ENCODE measurements around the gene CLDN6.
"Not testable (repeated sequence)": the region's sequence is repeated elsewhere in the genome, so short reads cannot be mapped to it uniquely, and the experiment has no call there.

CLDN6 gene

DNA sequence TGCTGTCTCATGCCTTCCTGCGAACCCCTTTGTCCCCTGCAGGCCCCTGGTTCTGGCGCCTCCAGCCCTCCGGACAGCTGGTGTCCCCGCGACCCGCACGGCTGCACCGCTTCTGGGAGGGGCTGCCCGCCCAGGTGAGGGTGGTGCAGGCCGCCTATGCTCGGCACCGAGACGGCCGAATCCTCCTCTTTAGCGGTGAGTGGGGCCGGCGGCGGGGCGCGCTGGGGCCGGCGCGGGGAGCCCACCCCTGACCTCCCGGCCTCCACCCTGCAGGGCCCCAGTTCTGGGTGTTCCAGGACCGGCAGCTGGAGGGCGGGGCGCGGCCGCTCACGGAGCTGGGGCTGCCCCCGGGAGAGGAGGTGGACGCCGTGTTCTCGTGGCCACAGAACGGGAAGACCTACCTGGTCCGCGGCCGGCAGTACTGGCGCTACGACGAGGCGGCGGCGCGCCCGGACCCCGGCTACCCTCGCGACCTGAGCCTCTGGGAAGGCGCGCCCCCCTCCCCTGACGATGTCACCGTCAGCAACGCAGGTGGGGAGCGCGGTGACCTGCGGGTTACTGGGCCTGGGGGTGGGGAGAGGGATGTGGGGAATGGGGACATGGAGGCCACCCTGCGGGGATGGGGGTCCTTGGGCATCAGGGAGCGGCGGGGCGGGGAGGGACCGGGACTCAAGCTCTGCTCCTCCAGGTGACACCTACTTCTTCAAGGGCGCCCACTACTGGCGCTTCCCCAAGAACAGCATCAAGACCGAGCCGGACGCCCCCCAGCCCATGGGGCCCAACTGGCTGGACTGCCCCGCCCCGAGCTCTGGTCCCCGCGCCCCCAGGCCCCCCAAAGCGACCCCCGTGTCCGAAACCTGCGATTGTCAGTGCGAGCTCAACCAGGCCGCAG is 40.4 kb upstream of the CLDN6 start:
- no peaks in the 10 kb centered on the region for H3K9me3 ChIP-seq (replicated peaks; ENCODE audit: low read length)
- H3K4me3 ChIP-seq (ENCODE audit: low read length) = peak overlapping the region; percentile 90
- H3K36me3 ChIP-seq (ENCODE audit: insufficient read depth, low read length) = no peaks in the 10 kb centered on the region
- H3K27me3 ChIP-seq (ENCODE audit: control insufficient read depth, insufficient read depth, low read length) = peaks cover 4% of the 10 kb centered on the region
- H3K4me1 ChIP-seq (ENCODE audit: control insufficient read depth, insufficient read depth, low read length) = peaks cover 18% of the 10 kb centered on the region
- H3K9ac ChIP-seq (ENCODE audit: low read depth, low read length) = peak overlapping the region; percentile 95
- H3K4me2 ChIP-seq (ENCODE audit: low read length) = peak overlapping the region; percentile 99

DNA sequence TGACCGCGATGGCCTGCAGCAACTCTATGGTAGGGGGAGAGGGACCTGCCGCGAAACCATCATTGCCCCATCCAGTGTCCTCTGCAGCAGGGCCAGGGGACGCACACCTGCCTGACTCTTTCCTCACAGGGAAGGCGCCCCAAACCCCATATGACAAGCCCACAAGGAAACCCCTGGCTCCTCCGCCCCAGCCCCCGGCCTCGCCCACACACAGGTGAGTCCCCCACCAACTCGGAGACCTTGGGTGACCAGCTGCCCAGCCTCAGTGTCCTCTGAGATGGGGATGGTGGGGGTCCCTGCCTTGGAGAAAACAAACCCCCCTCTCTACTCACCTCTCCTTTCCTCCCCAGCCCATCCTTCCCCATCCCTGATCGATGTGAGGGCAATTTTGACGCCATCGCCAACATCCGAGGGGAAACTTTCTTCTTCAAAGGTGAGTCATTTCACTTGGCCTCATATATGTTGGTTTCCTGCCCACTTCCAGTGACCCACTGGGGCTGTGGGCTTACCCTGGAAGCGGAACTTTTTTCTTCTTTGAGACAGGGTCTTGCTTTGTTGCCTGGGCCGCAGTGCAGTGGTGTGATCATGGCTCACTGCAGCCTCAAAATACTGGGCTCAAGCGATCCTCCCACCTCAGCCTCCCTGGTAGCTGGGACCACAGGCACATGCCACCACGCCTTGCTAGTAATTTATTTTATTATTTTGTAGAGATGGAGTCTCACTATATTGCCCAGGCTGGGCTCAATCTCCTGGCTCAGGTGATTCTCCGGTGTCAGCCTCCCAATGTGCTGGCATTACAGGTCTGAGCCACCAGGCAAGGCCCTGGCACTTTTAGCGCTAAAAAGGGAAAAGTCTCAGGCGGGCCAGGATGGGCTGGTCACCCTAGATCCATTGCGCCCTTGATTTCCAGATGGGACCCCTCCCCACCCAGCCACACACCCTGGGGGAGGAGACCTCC is 39.5 kb upstream of the CLDN6 start:
- Histone ChIP-seq H3K9me3 (replicated peaks; ENCODE audit: low read length) (no peaks in the 10 kb centered on the region), H3K4me1 (ENCODE audit: control insufficient read depth, insufficient read depth, low read length) (peaks cover 18% of the 10 kb centered on the region), H3K4me2 (ENCODE audit: low read length) (peak overlapping the region; percentile 99), H3K36me3 (ENCODE audit: insufficient read depth, low read length) (no peaks in the 10 kb centered on the region), H3K27me3 (ENCODE audit: control insufficient read depth, insufficient read depth, low read length) (peaks cover 4% of the 10 kb centered on the region), H3K4me3 (ENCODE audit: low read length) (peak overlapping the region; percentile 90), H3K9ac (ENCODE audit: low read depth, low read length) (peak overlapping the region; percentile 95)

DNA sequence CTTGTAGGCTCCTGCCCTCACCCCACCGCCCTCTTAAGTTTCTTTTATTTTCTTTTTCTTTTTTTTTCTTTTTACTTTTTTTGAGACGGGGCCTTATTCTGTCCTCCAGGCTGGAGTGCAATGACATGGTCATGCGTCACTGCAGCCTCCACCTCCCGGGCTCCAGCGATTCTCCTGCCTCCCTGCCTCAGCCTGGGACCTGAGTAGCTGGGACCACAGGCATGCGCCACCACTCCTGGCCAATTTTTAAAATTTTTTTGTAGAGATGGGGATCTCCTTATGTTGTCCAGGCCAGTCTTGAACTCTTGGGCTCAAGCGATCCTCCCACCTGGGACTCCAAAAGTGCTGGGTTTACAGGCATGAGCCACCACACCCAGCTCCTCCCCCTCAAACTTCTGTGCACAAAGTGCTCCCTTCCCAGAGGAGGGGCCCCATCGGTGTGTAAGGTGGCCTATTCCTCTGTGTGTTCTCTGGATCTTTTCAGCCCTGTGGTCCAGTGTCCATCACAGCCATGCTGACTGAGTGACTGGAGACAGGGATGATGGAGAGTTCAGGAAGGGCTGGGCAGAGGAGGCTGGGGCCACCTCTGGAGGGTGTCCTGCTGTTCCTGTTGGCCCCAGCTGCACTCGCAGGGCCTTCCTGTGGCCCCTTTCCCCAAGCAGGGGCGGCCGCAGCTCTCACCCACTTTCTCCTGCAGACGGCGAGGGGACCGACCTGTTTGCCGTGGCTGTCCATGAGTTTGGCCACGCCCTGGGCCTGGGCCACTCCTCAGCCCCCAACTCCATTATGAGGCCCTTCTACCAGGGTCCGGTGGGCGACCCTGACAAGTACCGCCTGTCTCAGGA is 38.6 kb upstream of the CLDN6 start:
- Histone ChIP-seq H3K4me1 (ENCODE audit: control insufficient read depth, insufficient read depth, low read length) (peaks cover 18% of the 10 kb centered on the region), H3K4me2 (ENCODE audit: low read length) (no peak overlapping the region), H3K9me3 (replicated peaks; ENCODE audit: low read length) (no peaks in the 10 kb centered on the region), H3K36me3 (ENCODE audit: insufficient read depth, low read length) (no peaks in the 10 kb centered on the region), H3K27me3 (ENCODE audit: control insufficient read depth, insufficient read depth, low read length) (peaks cover 4% of the 10 kb centered on the region), H3K4me3 (ENCODE audit: low read length) (no peak overlapping the region), H3K9ac (ENCODE audit: low read depth, low read length) (no peak overlapping the region)

DNA sequence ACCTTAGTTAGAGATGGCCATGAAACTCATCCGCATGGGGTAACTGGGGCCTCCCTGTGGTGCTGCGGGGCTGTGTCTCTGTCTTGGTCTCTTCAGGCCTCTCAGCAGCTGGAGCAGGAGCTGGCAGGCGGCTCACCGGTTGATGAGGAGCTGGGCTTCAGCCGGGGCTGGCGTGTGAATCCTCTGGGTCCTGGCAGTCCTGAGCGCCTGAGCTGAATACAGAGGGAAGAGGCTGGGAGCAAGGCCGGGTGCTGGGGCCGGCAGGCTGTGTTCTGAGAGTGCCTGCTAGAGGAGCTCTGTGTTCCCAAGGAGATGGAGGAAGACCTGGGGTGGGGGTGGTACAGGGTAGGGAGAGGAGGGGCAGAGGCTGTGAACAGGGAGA is 37.7 kb upstream of the CLDN6 start:
- H3K4me2 ChIP-seq (ENCODE audit: low read length); H3K36me3 ChIP-seq (ENCODE audit: insufficient read depth, low read length); H3K9me3 ChIP-seq (replicated peaks; ENCODE audit: low read length); H3K27me3 ChIP-seq (ENCODE audit: control insufficient read depth, insufficient read depth, low read length); H3K4me3 ChIP-seq (ENCODE audit: low read length); H3K9ac ChIP-seq (ENCODE audit: low read depth, low read length): not testable (repeated sequence)
- peaks cover 18% of the 10 kb centered on the region for H3K4me1 ChIP-seq (ENCODE audit: control insufficient read depth, insufficient read depth, low read length)

DNA sequence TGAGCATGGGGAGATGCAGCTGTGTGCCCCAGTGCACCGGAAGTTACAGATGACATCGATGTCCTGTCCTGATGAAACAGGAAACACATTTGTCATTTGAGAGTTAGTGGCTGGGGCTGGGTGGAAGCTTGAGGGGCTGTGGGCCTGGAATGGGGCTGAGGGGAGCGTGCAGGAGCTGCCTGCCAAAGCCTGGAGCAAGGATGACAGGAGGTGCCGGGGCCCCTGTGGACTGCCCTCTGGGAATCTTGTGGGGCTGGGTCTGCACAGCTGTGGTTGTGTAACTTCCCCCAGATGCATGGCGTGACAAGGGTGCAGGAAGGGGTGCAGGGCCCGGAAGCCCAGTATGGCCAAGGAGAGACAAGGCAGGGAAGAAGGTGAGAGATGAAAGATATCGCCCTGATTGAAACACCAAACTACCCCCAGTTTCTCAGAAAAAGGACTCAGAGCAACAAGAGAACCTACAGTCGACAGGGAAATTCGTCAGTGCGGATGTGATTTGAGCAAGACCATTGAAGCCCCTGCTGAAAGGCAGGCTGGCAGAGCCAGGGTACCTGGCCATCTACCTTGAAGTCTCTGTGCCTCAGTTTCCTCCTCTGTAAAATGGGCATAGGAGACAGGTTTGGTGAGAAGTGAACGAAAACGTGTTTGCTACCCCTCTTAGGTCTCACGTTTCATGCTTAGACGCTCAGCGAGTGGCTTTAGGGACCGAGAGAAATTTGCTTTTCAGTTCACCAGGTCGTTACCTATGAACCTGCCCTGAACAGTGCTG is 37.2 kb upstream of the CLDN6 start:
- H3K4me3 ChIP-seq (ENCODE audit: low read length) = no peak overlapping the region
- H3K36me3 ChIP-seq (ENCODE audit: insufficient read depth, low read length) = no peaks in the 10 kb centered on the region
- peaks cover 10% of the 10 kb centered on the region for H3K27me3 ChIP-seq (ENCODE audit: control insufficient read depth, insufficient read depth, low read length)
- no peak overlapping the region for H3K4me2 ChIP-seq (ENCODE audit: low read length)
- peaks cover 13% of the 10 kb centered on the region for H3K4me1 ChIP-seq (ENCODE audit: control insufficient read depth, insufficient read depth, low read length)
- no peaks in the 10 kb centered on the region for H3K9me3 ChIP-seq (replicated peaks; ENCODE audit: low read length)
- no peak overlapping the region for H3K9ac ChIP-seq (ENCODE audit: low read depth, low read length)

DNA sequence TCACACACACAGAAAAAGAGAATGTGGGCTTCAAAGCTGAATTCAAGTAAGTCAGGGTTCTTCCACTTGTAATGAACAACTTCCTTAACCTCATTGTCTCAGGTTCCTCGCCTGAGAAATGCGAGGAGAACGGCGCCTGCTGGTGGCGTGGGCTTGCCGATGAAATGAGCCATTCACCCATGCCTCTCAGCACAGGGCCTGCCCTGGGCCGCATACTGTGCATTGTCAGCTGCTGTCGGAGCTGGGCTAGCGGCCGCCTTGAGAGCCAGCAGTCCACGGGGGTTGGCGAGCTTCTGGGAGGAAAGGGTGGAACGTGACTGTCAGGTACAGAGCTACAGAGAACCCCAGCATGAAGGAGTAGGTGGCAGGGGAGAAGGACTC is 35.3 kb upstream of the CLDN6 start:
- H3K4me2 ChIP-seq (ENCODE audit: low read length); H3K4me3 ChIP-seq (ENCODE audit: low read length); H3K4me1 ChIP-seq (ENCODE audit: control insufficient read depth, insufficient read depth, low read length); H3K36me3 ChIP-seq (ENCODE audit: insufficient read depth, low read length); H3K9ac ChIP-seq (ENCODE audit: low read depth, low read length); H3K9me3 ChIP-seq (replicated peaks; ENCODE audit: low read length): not testable (repeated sequence)
- peaks cover 27% of the 10 kb centered on the region for H3K27me3 ChIP-seq (ENCODE audit: control insufficient read depth, insufficient read depth, low read length)

DNA sequence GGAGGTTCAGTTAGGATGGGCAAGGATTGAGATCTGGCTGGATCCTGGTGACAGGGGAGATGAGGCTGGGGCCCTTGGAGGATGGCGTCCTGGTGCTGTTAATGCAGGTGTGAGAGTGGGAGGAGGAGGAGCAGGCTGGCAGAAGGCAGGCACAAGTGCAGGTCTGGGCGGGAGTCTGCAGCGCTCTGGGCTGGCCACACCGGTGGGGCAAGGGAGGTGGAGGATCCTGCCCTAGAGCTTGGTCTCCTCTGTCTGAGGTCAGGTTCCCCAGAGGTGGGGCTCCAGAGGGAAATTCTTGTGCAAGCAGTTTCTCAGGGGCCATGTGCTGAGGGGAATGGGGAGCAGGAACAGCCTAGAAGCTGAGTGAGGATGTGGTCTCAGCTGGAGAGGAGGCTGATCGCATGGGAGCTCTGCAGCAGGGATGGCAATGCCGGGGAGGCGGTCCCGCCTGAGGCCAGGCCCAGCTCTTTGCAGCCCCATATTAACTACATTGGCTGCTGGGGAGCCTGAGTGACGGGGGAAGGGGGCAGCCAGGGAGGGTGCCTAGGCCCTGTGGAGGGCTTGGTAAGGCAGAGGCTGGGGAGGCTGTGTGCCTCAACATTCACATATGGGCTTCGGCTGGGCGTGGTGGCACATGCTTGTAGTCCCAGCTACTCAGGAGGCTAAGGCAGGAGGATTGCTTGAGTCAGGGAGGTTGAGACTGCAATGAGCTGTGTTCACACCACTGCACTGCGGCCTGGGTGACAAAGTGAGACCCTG is 34.8 kb upstream of the CLDN6 start:
- H3K4me2 ChIP-seq (ENCODE audit: low read length); H3K4me1 ChIP-seq (ENCODE audit: control insufficient read depth, insufficient read depth, low read length); H3K36me3 ChIP-seq (ENCODE audit: insufficient read depth, low read length); H3K4me3 ChIP-seq (ENCODE audit: low read length); H3K9ac ChIP-seq (ENCODE audit: low read depth, low read length); H3K9me3 ChIP-seq (replicated peaks; ENCODE audit: low read length): not testable (repeated sequence)
- H3K27me3 ChIP-seq (ENCODE audit: control insufficient read depth, insufficient read depth, low read length) = peaks cover 33% of the 10 kb centered on the region

DNA sequence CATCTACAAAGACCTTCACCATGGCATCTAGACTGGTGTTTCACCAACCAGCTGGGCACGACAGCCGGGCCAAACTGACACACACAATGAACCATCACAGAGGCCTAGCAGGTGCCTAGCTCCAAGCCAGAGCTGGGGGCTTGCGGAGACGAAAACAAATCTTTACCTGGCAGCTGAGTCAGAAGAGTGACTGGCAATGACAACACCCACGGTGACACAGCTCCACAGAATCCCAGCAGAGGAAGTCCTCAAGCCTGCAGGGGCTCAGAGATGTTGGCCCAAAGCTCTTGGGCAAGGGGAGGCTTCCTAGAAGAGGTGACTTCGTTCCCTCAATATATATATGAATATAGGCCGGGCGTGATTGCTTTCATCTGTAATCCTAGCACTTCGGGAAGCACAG is 33.5 kb upstream of the CLDN6 start:
- H3K9ac ChIP-seq (ENCODE audit: low read depth, low read length) = no peak overlapping the region
- H3K4me1 ChIP-seq (ENCODE audit: control insufficient read depth, insufficient read depth, low read length) = peaks cover 2% of the 10 kb centered on the region
- H3K4me2 ChIP-seq (ENCODE audit: low read length) = no peak overlapping the region
- peaks cover 45% of the 10 kb centered on the region for H3K27me3 ChIP-seq (ENCODE audit: control insufficient read depth, insufficient read depth, low read length)
- no peaks in the 10 kb centered on the region for H3K9me3 ChIP-seq (replicated peaks; ENCODE audit: low read length)
- H3K36me3 ChIP-seq (ENCODE audit: insufficient read depth, low read length) = no peaks in the 10 kb centered on the region
- no peak overlapping the region for H3K4me3 ChIP-seq (ENCODE audit: low read length)

DNA sequence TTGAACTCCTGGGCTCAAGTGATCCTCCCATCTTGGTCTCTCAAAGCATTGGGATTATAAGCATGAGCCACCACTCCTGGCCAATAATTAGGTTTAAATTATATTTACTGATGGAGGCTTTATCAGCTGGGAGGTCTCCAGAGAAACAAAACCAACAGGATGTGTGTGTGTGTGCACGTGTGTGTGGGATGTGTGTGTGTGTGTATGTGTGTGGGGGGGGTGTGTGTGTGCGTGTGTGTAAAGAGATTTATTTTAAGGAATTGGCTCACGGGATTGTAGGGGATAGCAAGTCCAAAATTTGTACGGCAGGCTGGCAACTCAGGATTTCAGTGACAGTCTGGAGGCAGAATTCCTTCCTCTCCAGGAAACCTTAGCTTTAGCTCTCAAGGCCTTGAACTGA is 33.0 kb upstream of the CLDN6 start:
- H3K9me3 ChIP-seq (replicated peaks; ENCODE audit: low read length) = no peaks in the 10 kb centered on the region
- H3K4me1 ChIP-seq (ENCODE audit: control insufficient read depth, insufficient read depth, low read length) = peaks cover 5% of the 10 kb centered on the region
- H3K27me3 ChIP-seq (ENCODE audit: control insufficient read depth, insufficient read depth, low read length) = peaks cover 49% of the 10 kb centered on the region
- H3K36me3 ChIP-seq (ENCODE audit: insufficient read depth, low read length) = no peaks in the 10 kb centered on the region
- no peak overlapping the region for H3K4me3 ChIP-seq (ENCODE audit: low read length)
- no peak overlapping the region for H3K9ac ChIP-seq (ENCODE audit: low read depth, low read length)
- no peak overlapping the region for H3K4me2 ChIP-seq (ENCODE audit: low read length)

DNA sequence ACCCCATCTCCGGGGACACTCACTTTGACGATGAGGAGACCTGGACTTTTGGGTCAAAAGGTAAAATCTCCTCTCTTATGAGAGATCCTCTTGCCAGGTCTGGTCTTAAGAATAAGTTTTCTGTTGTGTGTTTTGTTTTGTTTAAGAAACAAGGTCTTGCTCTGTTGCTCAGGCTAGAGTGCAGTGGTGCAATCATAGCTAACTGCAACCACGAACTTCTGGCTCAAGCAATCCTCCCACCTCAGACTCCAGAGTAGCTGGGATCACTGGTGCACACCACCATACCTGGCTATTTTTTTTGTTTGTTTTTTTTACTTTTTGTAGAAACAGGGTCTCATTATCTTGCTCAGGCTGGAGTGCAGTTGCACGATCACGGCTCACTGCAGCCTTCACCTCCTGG is 32.5 kb upstream of the CLDN6 start:
- peaks cover 10% of the 10 kb centered on the region for H3K4me1 ChIP-seq (ENCODE audit: control insufficient read depth, insufficient read depth, low read length)
- peaks cover 53% of the 10 kb centered on the region for H3K27me3 ChIP-seq (ENCODE audit: control insufficient read depth, insufficient read depth, low read length)
- no peaks in the 10 kb centered on the region for H3K36me3 ChIP-seq (ENCODE audit: insufficient read depth, low read length)
- no peak overlapping the region for H3K4me3 ChIP-seq (ENCODE audit: low read length)
- H3K9ac ChIP-seq (ENCODE audit: low read depth, low read length) = no peak overlapping the region
- no peak overlapping the region for H3K4me2 ChIP-seq (ENCODE audit: low read length)
- no peaks in the 10 kb centered on the region for H3K9me3 ChIP-seq (replicated peaks; ENCODE audit: low read length)
